Measurements from ENCODE around the gene HIBCH. TPM values are rescaled to one million over a fixed set of nuclear protein-coding genes. Genes with fewer than 3 reads are reported as not detected.

HIBCH gene
- total and polyA plus RNA-seq, 2 of the 13 experiments (the other 11 are each of a cell fraction or from before 2014, with no cell fraction given): 18.8 to 49.5 TPM

DNA sequence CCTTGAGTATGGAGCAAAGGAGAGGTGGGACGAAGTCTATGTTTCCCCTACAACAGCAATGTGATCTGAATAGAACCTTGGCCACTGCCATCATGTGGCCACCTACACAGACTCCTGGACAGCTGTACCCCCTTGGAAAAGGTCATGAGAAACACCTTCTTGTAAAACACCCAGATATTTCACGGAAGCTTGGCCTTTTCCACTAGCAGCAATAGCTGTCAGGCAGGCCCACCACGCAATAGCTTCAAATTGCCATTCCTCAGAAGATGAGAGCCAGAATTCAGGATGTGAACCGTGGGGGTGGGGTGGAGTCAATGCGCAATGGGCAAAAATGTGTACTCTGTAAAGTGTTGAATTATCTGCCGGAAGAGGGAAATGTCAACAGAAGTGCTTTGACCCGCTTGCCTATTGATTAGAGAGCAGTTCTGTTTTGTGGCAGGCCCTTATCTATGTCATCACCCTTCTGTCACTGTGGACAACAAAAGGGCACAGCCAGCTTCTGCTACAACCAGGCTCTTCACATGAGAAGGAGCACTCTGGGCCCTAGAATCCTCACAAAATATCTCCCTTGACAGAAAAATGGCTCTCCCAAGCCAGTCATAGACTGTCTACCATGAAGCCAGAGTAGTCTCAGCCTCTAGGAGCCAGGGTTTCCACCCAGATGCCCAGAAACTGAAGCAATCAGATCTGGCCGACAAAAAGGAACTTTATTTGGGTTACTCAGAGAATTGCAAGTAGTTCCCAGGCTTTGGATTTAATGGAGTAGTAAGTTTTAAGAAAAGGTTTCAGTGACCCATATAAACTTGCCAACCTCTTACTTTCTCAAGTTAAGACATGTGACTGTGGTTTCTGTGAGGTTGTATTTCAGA, 33.3 kb upstream of the HIBCH start (continued):
- 0 out of 2 replicates have a peak, but pooled peaks have one; percentile 60 for TF ChIP-seq ZZZ3 (CRISPR knock-in tag; IDR thresholded peaks at IDR 0.05; ENCODE audit: borderline replicate concordance)
- no peak for TF ChIP-seq HNRNPK (IDR thresholded peaks at IDR 0.05; ENCODE audit: low read depth, low read length, poor library complexity, severe bottlenecking)
- no peak for TF ChIP-seq ZNF30 (CRISPR knock-in tag; IDR thresholded peaks at IDR 0.05)
- TF ChIP-seq ETV5 (CRISPR knock-in tag; IDR thresholded peaks at IDR 0.05; ENCODE audit: borderline replicate concordance): peak; percentile 99
- TF ChIP-seq HDAC6 (IDR thresholded peaks at IDR 0.05; ENCODE audit: low read depth, low read length): no peak
- TF ChIP-seq, protein P1, sequence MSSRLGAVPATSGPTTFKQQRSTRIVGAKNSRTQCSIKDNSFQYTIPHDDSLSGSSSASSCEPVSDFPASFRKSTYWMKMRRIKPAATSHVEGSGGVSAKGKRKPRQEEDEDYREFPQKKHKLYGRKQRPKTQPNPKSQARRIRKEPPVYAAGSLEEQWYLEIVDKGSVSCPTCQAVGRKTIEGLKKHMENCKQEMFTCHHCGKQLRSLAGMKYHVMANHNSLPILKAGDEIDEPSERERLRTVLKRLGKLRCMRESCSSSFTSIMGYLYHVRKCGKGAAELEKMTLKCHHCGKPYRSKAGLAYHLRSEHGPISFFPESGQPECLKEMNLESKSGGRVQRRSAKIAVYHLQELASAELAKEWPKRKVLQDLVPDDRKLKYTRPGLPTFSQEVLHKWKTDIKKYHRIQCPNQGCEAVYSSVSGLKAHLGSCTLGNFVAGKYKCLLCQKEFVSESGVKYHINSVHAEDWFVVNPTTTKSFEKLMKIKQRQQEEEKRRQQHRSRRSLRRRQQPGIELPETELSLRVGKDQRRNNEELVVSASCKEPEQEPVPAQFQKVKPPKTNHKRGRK (CRISPR knock-in tag; IDR thresholded peaks at IDR 0.05): 0 out of 2 replicates have a peak, but pooled peaks have one; percentile 41
- TF ChIP-seq SIX4 (CRISPR knock-in tag; IDR thresholded peaks at IDR 0.05): peak; percentile 87
- no peak for TF ChIP-seq SCMH1 (CRISPR knock-in tag; IDR thresholded peaks at IDR 0.05; ENCODE audit: borderline replicate concordance)
- TF ChIP-seq, protein P2, sequence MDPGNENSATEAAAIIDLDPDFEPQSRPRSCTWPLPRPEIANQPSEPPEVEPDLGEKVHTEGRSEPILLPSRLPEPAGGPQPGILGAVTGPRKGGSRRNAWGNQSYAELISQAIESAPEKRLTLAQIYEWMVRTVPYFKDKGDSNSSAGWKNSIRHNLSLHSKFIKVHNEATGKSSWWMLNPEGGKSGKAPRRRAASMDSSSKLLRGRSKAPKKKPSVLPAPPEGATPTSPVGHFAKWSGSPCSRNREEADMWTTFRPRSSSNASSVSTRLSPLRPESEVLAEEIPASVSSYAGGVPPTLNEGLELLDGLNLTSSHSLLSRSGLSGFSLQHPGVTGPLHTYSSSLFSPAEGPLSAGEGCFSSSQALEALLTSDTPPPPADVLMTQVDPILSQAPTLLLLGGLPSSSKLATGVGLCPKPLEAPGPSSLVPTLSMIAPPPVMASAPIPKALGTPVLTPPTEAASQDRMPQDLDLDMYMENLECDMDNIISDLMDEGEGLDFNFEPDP (CRISPR knock-in tag; conservative IDR thresholded peaks at IDR 0.05): 0 out of 2 replicates have a peak, but pooled peaks have one; percentile 72
- no peak for TF ChIP-seq SNRNP70 (IDR thresholded peaks at IDR 0.05; ENCODE audit: low read depth, low read length)
- no peak for TF ChIP-seq ZNF235 (CRISPR knock-in tag; IDR thresholded peaks at IDR 0.05; ENCODE audit: borderline replicate concordance)
- peak; percentile 39; the same call in 1 of the 2 replicates for TF ChIP-seq MAZ (IDR thresholded peaks at IDR 0.05; ENCODE audit: borderline replicate concordance, low read depth, low read length)
- peak; percentile 96 for TF ChIP-seq MAZ (CRISPR knock-in tag; IDR thresholded peaks at IDR 0.05; ENCODE audit: low read depth)
- no peak for TF ChIP-seq ZFP62 (CRISPR knock-in tag; IDR thresholded peaks at IDR 0.05)
- no peak for TF ChIP-seq ZNF891 (CRISPR knock-in tag; IDR thresholded peaks at IDR 0.05)
- peak; percentile 44; the same call in 1 of the 2 replicates for TF ChIP-seq SAFB2 (CRISPR knock-in tag; IDR thresholded peaks at IDR 0.05; ENCODE audit: borderline replicate concordance, low read depth)
- peak; percentile 68 for TF ChIP-seq PHF8 (CRISPR knock-in tag; IDR thresholded peaks at IDR 0.05)
- TF ChIP-seq ZSCAN9 (CRISPR knock-in tag; IDR thresholded peaks at IDR 0.05; ENCODE audit: borderline replicate concordance): peak; percentile 89
- peak; percentile 81 for TF ChIP-seq MIER2 (CRISPR knock-in tag; IDR thresholded peaks at IDR 0.05)
- no peak for TF ChIP-seq NCOA5 (CRISPR knock-in tag; IDR thresholded peaks at IDR 0.05)
- TF ChIP-seq ZNF296 (CRISPR knock-in tag; conservative IDR thresholded peaks at IDR 0.05): no peak
- TF ChIP-seq, protein P3, sequence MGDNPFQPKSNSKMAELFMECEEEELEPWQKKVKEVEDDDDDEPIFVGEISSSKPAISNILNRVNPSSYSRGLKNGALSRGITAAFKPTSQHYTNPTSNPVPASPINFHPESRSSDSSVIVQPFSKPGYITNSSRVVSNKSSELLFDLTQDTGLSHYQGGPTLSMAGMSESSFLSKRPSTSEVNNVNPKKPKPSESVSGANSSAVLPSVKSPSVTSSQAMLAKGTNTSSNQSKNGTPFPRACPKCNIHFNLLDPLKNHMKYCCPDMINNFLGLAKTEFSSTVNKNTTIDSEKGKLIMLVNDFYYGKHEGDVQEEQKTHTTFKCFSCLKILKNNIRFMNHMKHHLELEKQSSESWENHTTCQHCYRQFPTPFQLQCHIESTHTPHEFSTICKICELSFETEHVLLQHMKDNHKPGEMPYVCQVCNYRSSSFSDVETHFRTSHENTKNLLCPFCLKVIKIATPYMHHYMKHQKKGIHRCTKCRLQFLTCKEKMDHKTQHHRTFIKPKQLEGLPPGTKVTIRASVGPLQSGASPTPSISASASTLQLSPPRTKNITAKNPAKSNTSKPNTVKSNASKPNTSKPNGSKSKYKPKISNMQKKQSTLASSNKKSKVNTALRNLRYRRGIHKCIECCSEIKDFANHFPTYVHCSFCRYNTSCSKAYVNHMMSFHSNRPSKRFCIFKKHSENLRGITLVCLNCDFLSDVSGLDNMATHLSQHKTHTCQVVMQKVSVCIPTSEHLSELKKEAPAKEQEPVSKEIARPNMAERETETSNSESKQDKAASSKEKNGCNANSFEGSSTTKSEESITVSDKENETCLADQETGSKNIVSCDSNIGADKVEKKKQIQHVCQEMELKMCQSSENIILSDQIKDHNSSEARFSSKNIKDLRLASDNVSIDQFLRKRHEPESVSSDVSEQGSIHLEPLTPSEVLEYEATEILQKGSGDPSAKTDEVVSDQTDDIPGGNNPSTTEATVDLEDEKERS (CRISPR knock-in tag; IDR thresholded peaks at IDR 0.05): peak; percentile 74; the same call in 1 of the 2 replicates
- TF ChIP-seq, protein P4, sequence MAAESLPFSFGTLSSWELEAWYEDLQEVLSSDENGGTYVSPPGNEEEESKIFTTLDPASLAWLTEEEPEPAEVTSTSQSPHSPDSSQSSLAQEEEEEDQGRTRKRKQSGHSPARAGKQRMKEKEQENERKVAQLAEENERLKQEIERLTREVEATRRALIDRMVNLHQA (CRISPR knock-in tag; IDR thresholded peaks at IDR 0.05): no peak
